Kidney capillary endothelial cell (primary cell): Measurements from ENCODE around the gene PDE1A.
"Not testable (repeated sequence)": the region's sequence is repeated elsewhere in the genome, so short reads cannot be mapped to it uniquely, and the experiment has no call there.

Experiments used
- DNase-seq: peaks from one replicate; pipeline ENCODE4 v3.0.0-alpha.2; 2018; ENCODE audit warnings: low spot score

The PDE1A gene

GRCh38 chr2:182358601-182359000 is 68.2 kb downstream of the PDE1A start:
- DNase-seq: no peak

DNA sequence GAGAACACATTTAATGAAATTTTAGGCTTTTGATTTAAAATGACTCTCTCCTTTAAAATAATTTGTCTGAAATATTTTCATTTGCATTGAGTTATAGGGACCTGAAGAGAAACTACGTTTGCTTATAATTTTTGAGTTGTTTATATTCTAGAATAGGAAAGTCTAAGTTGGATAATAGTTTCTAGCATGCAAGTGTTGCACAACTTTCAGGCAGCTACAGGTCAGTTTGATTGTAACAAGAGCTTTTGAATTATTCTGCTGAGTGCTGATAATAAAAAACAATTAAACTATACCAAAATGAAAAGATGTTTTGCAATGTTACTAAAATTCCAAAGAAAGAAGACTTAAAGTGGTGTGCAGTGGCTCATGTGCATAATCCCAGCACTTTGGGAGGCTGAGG is 71.0 kb downstream of the PDE1A start:
- no peak for DNase-seq

- DNase-seq: no peak
Measured at GRCh38 chr2:182351427-182351826, 75.4 kb downstream of the PDE1A start.

DNA sequence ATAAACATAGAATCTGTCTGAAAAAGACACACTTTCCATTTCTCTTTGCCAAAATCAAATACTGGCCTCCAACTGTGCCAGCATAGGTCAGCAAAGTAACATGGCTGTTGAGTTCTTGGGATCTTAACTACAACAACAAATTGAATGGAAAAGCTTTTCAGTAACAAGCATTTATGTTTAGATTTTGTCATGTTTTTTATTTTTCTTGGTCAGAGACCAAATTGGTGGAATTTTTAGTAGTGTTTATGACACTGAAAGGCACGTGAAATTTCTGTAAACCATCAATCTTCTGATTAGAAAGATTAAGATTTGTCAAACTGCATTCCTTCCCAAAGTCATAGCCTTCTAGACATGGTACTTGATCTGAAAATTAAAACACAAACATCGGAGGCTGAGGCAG is 77.6 kb downstream of the PDE1A start:
- DNase-seq: no peak

GRCh38 chr2:182345384-182345783 is 81.5 kb downstream of the PDE1A start:
- no peak for DNase-seq

DNA sequence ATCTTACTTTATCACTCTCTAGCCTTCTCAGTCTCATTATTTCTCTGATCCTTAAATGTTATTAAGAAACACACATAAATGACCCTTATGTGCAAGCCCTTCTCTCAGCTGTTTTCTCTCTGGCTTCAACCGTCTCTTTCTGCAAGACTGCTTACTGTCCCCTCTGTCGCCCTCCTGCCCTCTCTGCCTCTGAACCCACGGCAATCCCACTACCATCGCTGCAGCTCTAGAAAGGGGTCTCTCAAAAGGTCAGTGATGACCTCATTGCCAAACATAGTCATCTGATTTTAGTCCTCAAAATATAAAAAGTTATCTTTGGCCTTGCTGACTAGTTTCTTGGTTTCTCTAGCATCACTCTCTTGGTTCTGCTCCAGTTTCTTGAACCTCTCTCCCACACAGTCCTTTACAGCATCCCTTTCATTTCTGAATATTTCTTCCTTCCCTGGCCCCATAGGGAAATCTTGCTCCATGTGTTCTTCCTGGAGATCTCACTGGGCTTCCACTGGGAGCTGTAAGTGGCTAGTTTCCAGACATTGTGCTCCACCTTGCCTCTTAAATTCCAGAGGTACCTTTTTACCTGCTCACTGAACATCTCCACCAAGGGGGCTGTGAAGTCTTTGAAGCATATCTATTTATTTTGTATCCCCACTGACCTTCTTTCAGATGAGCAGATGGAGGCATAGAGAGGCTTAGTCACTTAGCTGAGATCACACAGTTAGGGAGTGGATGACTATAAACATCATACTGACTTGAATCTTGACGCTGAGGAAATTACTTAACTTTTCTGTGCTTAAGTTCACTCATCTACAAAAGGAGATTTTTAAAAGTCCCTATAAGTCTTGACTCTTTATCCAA is 96.2 kb downstream of the PDE1A start:
- DNase-seq: no peak

DNA sequence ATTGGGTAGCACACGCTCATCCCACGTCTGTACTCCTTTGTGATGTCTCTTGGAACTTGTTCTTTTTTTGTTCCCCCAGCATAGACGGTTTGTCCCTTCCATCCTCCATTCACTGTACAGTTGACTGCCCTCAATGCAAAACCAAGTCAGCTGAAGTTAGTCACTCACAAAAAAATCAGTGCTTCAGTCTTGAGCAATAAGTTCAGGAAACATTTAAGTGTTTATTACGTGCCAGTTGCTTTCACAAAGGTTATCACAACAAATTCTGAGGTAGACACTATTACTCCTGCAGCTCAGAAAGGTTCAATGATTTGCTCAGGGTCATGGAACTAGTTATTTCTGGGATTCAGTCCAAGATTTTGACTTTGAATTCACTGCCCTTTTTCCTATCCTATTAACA is 102.2 kb downstream of the PDE1A start:
- no peak for DNase-seq

GRCh38 chr2:182321096-182321495 is 105.7 kb downstream of the PDE1A start:
- no peak for DNase-seq

GRCh38 chr2:182319556-182320505 is 107.0 kb downstream of the PDE1A start:
- no peak for DNase-seq

DNA sequence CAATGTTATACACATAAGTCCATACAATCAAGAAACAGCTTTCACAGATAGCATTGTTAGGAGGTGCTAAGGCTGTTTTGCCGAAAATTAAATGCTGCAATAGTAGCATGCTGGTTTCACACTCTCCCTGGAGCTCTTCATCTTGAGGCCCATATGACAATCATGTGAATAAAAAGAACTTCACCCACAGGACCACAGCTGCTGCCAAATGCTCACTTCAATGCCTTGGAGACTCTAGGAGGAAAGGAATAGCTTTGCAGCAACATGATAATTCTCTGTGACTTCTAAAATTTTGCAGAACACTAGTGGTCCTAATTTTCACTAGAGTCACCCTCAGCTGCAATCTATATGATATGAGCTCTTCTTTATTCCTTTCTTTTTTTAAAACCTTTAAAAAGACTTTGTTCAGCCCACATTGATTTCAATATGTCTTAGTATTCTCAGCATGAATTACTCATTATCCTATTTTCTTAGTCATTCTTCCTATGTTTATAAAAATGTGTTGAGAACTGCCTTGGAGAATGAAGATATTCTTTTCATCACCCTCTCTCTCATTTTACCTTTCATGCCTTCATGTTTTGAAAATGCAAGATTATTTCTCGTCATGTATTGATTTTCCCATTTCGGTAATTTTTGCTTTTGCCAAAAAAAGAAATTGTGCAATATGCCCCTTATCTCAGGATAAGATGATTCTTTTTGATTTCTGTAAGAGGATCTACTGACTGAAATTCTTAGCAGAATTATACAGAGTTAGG is 108.2 kb downstream of the PDE1A start:
- no peak for DNase-seq

- no peak for DNase-seq
Measured at GRCh38 chr2:182316950-182317349, 109.9 kb downstream of the PDE1A start.

GRCh38 chr2:182302972-182303371 is 123.9 kb downstream of the PDE1A start:
- DNase-seq: no peak

DNA sequence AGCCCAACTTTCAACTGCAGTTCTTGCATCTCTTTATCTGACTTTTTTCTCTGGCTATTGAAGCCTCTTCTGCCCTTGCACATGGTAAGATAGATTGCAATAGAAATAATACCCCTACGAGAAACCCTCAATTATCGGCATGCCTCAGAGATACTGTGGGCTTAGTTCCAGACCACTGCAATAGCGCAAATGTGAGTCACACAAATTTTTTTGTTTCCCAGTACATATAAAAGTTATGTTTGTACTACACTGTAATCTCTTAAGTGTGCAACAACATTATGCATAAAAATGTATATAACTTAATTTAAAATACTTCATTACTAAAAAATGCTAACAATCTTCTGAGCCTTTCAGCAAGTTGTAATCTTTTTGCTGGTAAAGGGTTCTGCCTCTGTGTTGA is 124.7 kb downstream of the PDE1A start:
- no peak for DNase-seq

- no peak for DNase-seq
Measured at GRCh38 chr2:182301093-182301492, 125.7 kb downstream of the PDE1A start.

GRCh38 chr2:182300608-182301007 is 126.2 kb downstream of the PDE1A start:
- no peak for DNase-seq

GRCh38 chr2:182299632-182300031 is 127.2 kb downstream of the PDE1A start:
- DNase-seq: no peak

- DNase-seq: no peak
Measured at GRCh38 chr2:182298456-182298855, 128.4 kb downstream of the PDE1A start.

DNA sequence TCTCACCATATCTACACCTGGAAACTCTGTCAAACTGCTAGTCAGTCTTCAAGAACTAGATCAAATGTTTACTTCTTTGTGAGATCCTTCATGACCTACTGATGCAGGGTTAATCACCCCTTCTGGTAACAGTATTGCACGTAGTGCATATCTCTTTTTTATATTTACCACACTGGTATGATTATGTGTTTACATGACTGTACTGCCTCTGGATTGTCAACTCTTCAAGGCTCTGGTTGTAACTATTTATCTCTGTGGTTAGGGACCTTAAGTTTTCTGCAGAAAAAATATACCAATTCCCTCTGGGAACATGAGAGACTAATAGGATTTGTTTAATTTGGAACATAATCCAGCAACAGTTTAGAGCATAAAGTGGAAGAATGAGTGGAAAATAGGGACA is 135.5 kb downstream of the PDE1A start:
- DNase-seq: no peak

DNA sequence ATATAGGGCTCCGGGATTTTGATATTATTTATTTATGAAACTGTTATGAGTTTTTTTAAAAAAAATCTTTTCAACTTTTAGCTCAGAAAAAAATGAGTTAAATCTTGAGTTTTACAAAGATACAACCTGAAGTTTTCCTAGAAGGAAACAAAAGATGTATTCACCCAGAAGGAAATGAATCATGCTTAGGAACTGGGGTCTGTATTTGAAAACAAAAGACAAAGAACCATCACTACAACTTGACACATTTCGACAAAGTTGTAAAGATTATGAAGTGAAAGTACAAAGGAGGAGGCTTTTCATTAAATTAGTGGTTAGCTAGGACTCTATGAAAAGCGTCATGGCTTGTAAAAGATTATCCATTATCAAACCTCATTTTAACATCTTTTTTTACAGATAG is 143.3 kb downstream of the PDE1A start:
- DNase-seq: peak; percentile 60

DNA sequence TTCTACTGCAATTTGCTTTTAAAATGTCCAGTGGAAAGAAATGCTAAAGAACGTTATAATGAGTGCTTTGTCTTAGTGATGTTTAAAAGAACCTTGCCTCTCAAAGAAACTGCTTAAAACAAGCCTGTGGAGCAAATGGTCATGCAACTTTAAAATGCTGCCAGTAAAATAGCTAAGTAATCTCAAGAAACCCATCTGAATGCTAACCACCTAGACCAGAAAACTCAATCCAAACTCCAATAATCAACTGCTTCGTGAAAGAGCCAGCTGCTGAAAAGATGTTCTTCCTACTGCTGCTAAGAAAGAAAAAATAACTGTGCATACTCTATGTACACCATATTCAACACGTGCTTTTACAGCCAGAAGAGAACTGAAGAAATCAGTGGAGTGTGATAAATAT is 145.6 kb downstream of the PDE1A start:
- DNase-seq: no peak

- no peak for DNase-seq
Measured at GRCh38 chr2:182280118-182280517, 146.7 kb downstream of the PDE1A start.

DNA sequence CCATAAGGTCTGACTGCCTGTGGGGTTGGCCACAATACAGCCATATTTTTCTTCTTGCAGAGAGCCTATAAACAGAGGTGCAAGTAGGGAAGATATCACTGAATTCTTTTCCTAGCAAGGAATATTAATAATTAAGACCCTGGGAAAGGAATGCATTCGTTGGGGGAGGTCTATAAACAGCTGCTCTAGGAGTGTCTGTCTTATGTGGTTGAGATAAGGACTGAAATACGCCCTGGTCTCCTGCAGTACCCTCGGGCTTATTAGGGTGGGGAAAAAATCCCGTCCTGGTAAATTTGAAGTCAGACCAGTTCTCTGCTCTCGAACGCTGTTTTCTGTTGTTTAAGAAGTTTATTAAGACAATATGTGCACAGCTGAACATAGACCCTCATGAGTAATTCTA is 150.2 kb downstream of the PDE1A start:
- not testable (repeated sequence) for DNase-seq
